ENCODE measurements around the gene CCDC136. TPM values are rescaled to one million over a fixed set of nuclear protein-coding genes. Genes with fewer than 3 reads are reported as not detected.
A peak's percentile ranks its signal among the peaks of the same experiment; 100 is the strongest.

Gene CCDC136
- total RNA-seq, 4 donors from 2014 or later, result 4.5 to 12.4 (median 7.2) TPM

- no peak for DNase-seq (ENCODE audit: low spot score in 2 of 2)
- H3K27me3 ChIP-seq, result no peaks in the 10 kb centered on the region
- H3K4me1 ChIP-seq, result peaks cover 0 to 2% (median 0%) of the 10 kb centered on the region in 4 donors
- TF ChIP-seq CTCF (IDR thresholded peaks at IDR 0.05) (no peak), EP300 (IDR thresholded peaks at IDR 0.05) (no peak), POLR2A (IDR thresholded peaks at IDR 0.05) (no peak)
- H3K4me3 ChIP-seq, result no peak overlapping the region
- peaks cover 0 to 19% (median 2%) of the 10 kb centered on the region in 4 donors for H3K9me3 ChIP-seq
- H3K36me3 ChIP-seq, result peaks cover 0 to 32% (median 0%) of the 10 kb centered on the region in 3 donors
- WGBS, 2 donors, result 64 to 73% methylated on average over 5 of the region's 5 CpGs
- H3K27ac ChIP-seq, result no peak overlapping the region
Observed at GRCh38 chr7:128777156-128778123, 14.3 kb upstream of the CCDC136 start.

DNA sequence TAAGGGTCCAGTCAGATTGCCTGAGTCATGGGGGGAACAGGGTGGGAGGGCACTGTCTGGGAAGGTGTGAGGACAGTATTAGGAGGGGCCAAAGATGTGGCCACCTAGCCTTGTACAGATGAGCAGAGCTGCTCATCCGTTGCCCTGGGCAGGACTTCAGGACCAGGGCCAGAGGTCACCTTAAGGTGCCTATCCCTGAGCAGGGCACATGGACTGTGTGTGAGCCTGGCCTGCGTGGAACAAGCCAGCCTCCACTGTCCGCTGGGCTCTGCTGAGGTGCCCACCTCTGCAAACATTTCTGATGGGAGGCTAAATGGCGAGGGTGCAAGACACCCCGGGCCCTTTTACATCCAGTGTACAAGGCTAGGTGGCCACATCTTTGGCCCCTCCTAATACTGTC lies 12.8 kb upstream of the CCDC136 start:
- peaks cover 0 to 17% (median 0%) of the 10 kb centered on the region in 3 donors for H3K36me3 ChIP-seq
- H3K9me3 ChIP-seq, result peaks cover 0 to 19% (median 2%) of the 10 kb centered on the region in 4 donors
- 88 to 100% methylated on average over 3 to 5 of the region's 5 CpGs for WGBS, 2 donors
- no peaks in the 10 kb centered on the region for H3K27me3 ChIP-seq
- DNase-seq (ENCODE audit: low spot score in 2 of 2), result no peak
- H3K4me3 ChIP-seq, result no peak overlapping the region
- no peak overlapping the region for H3K27ac ChIP-seq
- peaks cover 0 to 2% (median 0%) of the 10 kb centered on the region in 4 donors for H3K4me1 ChIP-seq
- TF ChIP-seq EP300 (IDR thresholded peaks at IDR 0.05), result no peak

DNA sequence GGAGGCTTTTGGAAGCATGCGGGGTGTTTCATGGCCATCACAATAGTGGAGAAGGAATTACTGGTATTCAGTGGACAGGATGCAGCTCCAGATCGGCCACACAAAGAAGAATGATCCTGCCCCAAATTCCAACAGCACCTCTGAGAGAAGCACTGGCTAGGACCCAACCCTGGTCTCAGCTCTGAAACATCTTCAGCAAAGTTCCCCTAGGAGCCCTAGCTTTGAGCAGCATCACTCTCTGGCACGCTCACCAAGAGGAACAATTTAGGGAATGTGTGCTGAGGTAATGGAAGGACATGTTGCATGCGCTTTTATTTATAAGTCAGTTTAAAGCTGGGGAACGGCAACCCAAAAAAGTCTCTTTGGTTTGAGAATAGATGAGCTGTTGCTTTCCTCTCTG lies 10.6 kb upstream of the CCDC136 start:
- H3K27ac ChIP-seq, result peak overlapping the region in 1 of 4 donors; percentile 38
- DNase-seq (ENCODE audit: low spot score in 2 of 2), result peak in 1 of 2 donors; percentile 29

DNA sequence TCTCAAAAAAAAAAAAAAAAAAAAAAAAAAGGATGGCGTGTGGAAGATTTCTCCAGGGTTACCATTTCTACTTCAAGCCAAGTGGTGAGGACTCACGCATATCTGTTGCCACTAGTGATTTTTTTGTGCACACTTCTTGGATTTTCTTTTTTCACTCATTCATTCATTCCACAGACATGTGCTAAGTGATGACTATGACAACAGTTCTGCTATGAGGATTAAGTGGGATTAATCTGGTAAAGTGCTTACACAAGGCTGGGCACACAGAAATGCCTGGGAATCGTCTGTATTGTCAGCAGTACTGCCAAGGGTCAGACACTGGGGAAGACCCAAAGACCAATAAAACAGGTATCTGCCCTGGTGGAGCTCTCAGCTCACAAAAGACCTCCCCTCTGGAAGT lies 9.9 kb upstream of the CCDC136 start:
- Histone ChIP-seq H3K4me1 (peaks cover 0 to 2% (median 0%) of the 10 kb centered on the region in 4 donors), H3K27ac (no peak overlapping the region), H3K9me3 (peaks cover 0 to 18% (median 2%) of the 10 kb centered on the region in 4 donors), H3K4me3 (no peak overlapping the region), H3K27me3 (no peaks in the 10 kb centered on the region), H3K36me3 (no peaks in the 10 kb centered on the region)
- no peak for TF ChIP-seq POLR2A (IDR thresholded peaks at IDR 0.05)
- TF ChIP-seq CTCF (IDR thresholded peaks at IDR 0.05), result no peak
- TF ChIP-seq EP300 (IDR thresholded peaks at IDR 0.05), result no peak
- WGBS, 2 donors, result 64 to 75% methylated on average over 3 of the region's 3 CpGs
- no peak for DNase-seq (ENCODE audit: low spot score in 2 of 2)

More for the DNA sequence above, 10.6 kb upstream of the CCDC136 start:
- TF ChIP-seq CTCF (IDR thresholded peaks at IDR 0.05) (no peak), EP300 (IDR thresholded peaks at IDR 0.05) (no peak), POLR2A (IDR thresholded peaks at IDR 0.05) (no peak)
- H3K36me3 ChIP-seq, result no peaks in the 10 kb centered on the region
- WGBS, 2 donors, result 55 to 66% methylated on average over 5 of the region's 5 CpGs
- H3K9me3 ChIP-seq, result peaks cover 0 to 19% (median 2%) of the 10 kb centered on the region in 4 donors
- H3K4me1 ChIP-seq, result peaks cover 0 to 2% (median 0%) of the 10 kb centered on the region in 4 donors
- H3K27me3 ChIP-seq, result no peaks in the 10 kb centered on the region
- no peak overlapping the region for H3K4me3 ChIP-seq

- H3K27me3 ChIP-seq, result no peaks in the 10 kb centered on the region
- DNase-seq (ENCODE audit: low spot score in 2 of 2), result peak; percentile 44 to 72
- WGBS, 2 donors, result 23 to 31% methylated on average over 14 to 15 of the region's 15 CpGs
- no peak overlapping the region for H3K4me3 ChIP-seq
- no peak overlapping the region for H3K27ac ChIP-seq
- no peaks in the 10 kb centered on the region for H3K36me3 ChIP-seq
- peaks cover 0 to 2% (median 0%) of the 10 kb centered on the region in 4 donors for H3K4me1 ChIP-seq
- TF ChIP-seq CTCF (IDR thresholded peaks at IDR 0.05) (no peak), EP300 (IDR thresholded peaks at IDR 0.05) (no peak), POLR2A (IDR thresholded peaks at IDR 0.05) (no peak)
- peaks cover 0 to 5% (median under 1%) of the 10 kb centered on the region in 4 donors for H3K9me3 ChIP-seq
Observed at GRCh38 chr7:128783143-128783861, 8.5 kb upstream of the CCDC136 start.

Measured in tibial nerve (tissue), 4 donors.